Subcutaneous abdominal adipose tissue (tissue), 5 donors: ENCODE measurements around the gene DOCK9.
"Not testable (repeated sequence)": the region's sequence is repeated elsewhere in the genome, so short reads cannot be mapped to it uniquely, and the experiment has no call there.

Source experiments
- H3K27ac ChIP-seq: one replicate; pipeline ENCODE4 v1.7.0; 2013; ENCODE audit warnings: low read depth, mild to moderate bottlenecking, inconsistent platforms, low read length, moderate library complexity
- H3K27me3 ChIP-seq, 5 donors: one replicate each; pipeline ENCODE4 v1.7.0; 2013; ENCODE audit warnings: low read length in 5 of 5, inconsistent platforms in 1 of 5; ENCODE audit not compliant: control insufficient read depth in 5 of 5, insufficient read depth in 4 of 5
- H3K36me3 ChIP-seq, 5 donors: one replicate each; pipeline ENCODE4 v1.7.0; 2013; ENCODE audit warnings: low read length in 5 of 5; ENCODE audit not compliant: control insufficient read depth in 5 of 5, insufficient read depth in 5 of 5
- H3K4me1 ChIP-seq, 5 donors: one replicate each; pipeline ENCODE4 v1.7.0; 2013; ENCODE audit warnings: low read length in 5 of 5, mild to moderate bottlenecking in 3 of 5, moderate library complexity in 1 of 5; ENCODE audit not compliant: control insufficient read depth in 5 of 5, insufficient read depth in 5 of 5
- H3K4me3 ChIP-seq, 5 donors: one replicate each; pipeline ENCODE4 v1.7.0; 2013; ENCODE audit warnings: low read length in 5 of 5, low read depth in 1 of 5
- H3K9ac ChIP-seq, 5 donors: one replicate each; pipeline ENCODE4 v1.7.0; 2013; ENCODE audit warnings: low read length in 5 of 5, mild to moderate bottlenecking in 4 of 5, moderate library complexity in 3 of 5
- H3K9me3 ChIP-seq, 5 donors: one replicate each; pipeline ENCODE4 v1.7.0; 2013; ENCODE audit warnings: low read length in 5 of 5; ENCODE audit not compliant: control insufficient read depth in 5 of 5
- donor health status: healthy.
- donor health status: healthy.
- donor health status: healthy.
- donor health status: healthy.
- donor health status: healthy.

DOCK9 gene

GRCh38 chr13:98816406-98816805 is 161.5 kb downstream of the DOCK9 start:
- Histone ChIP-seq H3K27me3 (no peaks in the 10 kb centered on the region), H3K9ac (no peak overlapping the region), H3K36me3 (peaks cover 0 to 24% (median 16%) of the 10 kb centered on the region in 5 donors), H3K4me3 (no peak overlapping the region), H3K9me3 (no peaks in the 10 kb centered on the region), H3K4me1 (peaks cover 0 to 8% (median 1%) of the 10 kb centered on the region in 5 donors), H3K27ac (no peak overlapping the region)

DNA sequence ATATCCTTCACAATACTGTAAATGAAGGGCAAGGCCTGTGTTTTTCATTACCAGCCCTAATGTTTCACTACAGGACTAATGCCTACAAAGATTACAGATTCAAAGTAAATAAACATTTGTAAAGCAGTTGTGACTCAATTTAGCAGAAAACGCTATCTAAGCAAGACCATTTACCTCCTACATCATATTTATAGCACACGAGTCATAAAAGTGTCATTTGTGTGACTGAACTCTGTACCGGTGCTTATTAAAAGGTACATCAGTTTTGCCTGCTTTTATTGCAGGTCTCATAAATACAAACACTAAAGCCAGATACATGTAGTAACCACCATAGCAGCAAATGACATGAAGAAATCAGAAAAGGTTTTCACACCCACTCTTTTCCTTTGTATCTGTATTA is 163.9 kb downstream of the DOCK9 start:
- no peaks in the 10 kb centered on the region for H3K27me3 ChIP-seq
- H3K9ac ChIP-seq = no peak overlapping the region
- no peaks in the 10 kb centered on the region for H3K4me1 ChIP-seq
- no peaks in the 10 kb centered on the region for H3K9me3 ChIP-seq
- H3K4me3 ChIP-seq = no peak overlapping the region
- H3K27ac ChIP-seq = no peak overlapping the region
- H3K36me3 ChIP-seq = peaks cover 0 to 25% (median 16%) of the 10 kb centered on the region in 5 donors

DNA sequence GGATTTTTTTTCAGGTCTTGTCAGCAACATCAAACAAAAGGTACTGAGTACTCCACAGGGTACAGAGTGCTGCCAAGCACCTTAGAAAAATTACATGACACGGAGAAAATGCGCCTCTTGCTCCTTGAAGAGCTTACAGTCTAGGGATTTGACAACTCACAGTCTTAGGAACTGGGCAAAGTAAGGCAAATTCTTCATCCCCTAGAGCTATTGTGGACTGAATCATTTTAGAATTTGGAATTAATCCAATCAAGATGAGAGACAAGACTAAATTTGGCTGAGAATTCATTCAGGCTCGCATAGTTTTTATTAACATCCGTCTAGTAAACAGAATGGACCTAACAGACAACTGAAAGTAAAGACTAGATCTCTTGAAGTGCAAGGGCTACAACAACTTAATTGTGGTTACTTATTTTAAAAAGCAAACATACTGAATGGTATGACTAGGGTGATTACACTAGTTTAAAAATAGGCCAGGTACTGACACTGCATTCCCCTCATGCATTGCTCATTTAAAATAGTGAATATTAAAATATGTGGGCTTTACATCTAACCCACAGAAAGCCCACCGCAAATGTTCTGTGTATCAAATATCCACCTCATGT is 165.6 kb downstream of the DOCK9 start:
- H3K27ac ChIP-seq, H3K4me1 ChIP-seq, H3K9me3 ChIP-seq, H3K4me3 ChIP-seq, H3K27me3 ChIP-seq, H3K9ac ChIP-seq: not testable (repeated sequence)
- H3K36me3 ChIP-seq = peaks cover 0 to 29% (median 21%) of the 10 kb centered on the region in 5 donors

GRCh38 chr13:98810746-98811145 is 167.1 kb downstream of the DOCK9 start:
- no peak overlapping the region for H3K27ac ChIP-seq
- H3K9me3 ChIP-seq = no peaks in the 10 kb centered on the region
- no peaks in the 10 kb centered on the region for H3K27me3 ChIP-seq
- H3K9ac ChIP-seq = no peak overlapping the region
- H3K4me3 ChIP-seq = no peak overlapping the region
- H3K36me3 ChIP-seq = peaks cover 0 to 27% (median 21%) of the 10 kb centered on the region in 5 donors
- H3K4me1 ChIP-seq = no peaks in the 10 kb centered on the region

DNA sequence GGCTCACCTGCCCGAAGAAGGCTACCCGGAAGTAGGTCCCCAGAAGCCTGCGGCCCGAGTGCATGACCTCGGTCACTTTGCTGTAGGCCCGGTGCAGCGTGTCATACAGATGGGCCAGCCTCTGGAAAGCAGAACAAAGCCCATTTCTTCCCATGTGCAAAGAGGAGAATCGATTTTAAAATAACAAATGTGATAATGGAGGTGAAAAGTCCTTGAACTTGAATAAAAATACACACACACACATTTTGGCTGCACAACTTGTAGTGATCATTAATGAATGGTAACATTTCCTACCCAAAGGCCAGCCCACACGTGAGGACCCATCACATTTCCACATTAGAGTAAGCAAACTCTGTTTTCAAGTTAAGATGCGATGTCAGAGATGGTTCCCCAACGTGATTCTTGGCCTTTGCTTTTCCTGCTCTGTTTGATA is 168.5 kb downstream of the DOCK9 start:
- H3K36me3 ChIP-seq = peaks cover 0 to 35% (median 29%) of the 10 kb centered on the region in 5 donors
- no peak overlapping the region for H3K27ac ChIP-seq
- no peaks in the 10 kb centered on the region for H3K9me3 ChIP-seq
- H3K4me1 ChIP-seq = no peaks in the 10 kb centered on the region
- no peak overlapping the region for H3K4me3 ChIP-seq
- no peak overlapping the region for H3K9ac ChIP-seq
- no peaks in the 10 kb centered on the region for H3K27me3 ChIP-seq

- no peaks in the 10 kb centered on the region for H3K9me3 ChIP-seq
- no peak overlapping the region for H3K9ac ChIP-seq
- no peaks in the 10 kb centered on the region for H3K4me1 ChIP-seq
- no peaks in the 10 kb centered on the region for H3K27me3 ChIP-seq
- H3K36me3 ChIP-seq = peaks cover 0 to 44% (median 39%) of the 10 kb centered on the region in 5 donors
- H3K27ac ChIP-seq = no peak overlapping the region
- H3K4me3 ChIP-seq = no peak overlapping the region
These were observed 170.1 kb downstream of the DOCK9 start for GRCh38 chr13:98807774-98808173.

DNA sequence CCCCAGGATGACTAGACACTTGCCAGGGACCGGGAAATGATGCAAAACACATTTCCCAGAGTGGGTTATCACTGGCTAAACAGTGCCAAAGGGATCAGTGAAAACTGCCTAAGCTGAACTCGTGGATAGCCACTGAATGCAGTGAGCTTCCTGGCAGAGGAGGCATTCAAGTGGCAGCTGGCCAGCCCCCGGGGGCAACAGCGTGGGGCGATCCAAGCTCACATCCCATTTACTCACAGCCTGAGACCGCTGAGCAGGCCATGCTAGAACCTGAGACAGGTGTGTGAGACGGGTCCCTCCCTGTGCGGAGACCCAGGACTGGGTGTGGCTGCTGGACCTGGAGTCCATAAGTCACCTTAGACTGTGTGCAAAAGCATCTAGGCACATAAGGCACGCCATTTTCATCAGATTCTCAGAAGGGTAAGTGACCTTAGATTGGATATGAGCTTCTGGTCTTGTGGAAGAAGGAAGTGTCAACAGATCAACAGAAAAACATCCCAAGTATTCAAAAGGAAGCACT is 173.5 kb downstream of the DOCK9 start:
- H3K4me3 ChIP-seq = no peak overlapping the region
- H3K27me3 ChIP-seq = no peaks in the 10 kb centered on the region
- no peaks in the 10 kb centered on the region for H3K9me3 ChIP-seq
- H3K9ac ChIP-seq = no peak overlapping the region
- H3K36me3 ChIP-seq = peaks cover 0 to 54% (median 47%) of the 10 kb centered on the region in 5 donors
- no peak overlapping the region for H3K27ac ChIP-seq
- peaks cover 0 to 5% (median 0%) of the 10 kb centered on the region in 5 donors for H3K4me1 ChIP-seq

DNA sequence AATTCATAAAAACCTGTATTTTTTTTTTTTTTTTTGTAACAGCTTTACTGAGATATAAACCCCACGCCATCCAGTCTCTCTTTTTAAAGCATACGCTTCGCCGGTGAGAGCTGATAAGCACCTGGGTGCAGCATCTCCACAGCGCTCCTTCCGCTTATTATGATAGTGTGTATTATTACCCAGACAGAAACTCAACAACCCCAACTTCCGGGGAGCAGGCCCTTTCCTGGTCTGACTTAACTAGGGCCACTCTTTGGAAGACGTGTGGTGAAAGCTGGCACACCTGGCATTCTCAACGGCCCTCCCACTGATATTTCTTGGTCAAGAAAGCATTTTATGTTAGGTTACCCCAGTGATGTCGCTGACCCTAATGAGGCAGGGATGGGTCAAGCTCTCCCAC is 173.9 kb downstream of the DOCK9 start:
- Histone ChIP-seq H3K27me3 (no peaks in the 10 kb centered on the region), H3K9me3 (no peaks in the 10 kb centered on the region), H3K36me3 (peaks cover 0 to 51% (median 42%) of the 10 kb centered on the region in 5 donors), H3K4me1 (peaks cover 0 to 5% (median 0%) of the 10 kb centered on the region in 5 donors), H3K27ac (no peak overlapping the region), H3K4me3 (no peak overlapping the region), H3K9ac (no peak overlapping the region)

GRCh38 chr13:98803111-98803561 is 174.7 kb downstream of the DOCK9 start:
- Histone ChIP-seq H3K27me3 (no peaks in the 10 kb centered on the region), H3K27ac (no peak overlapping the region), H3K4me1 (peaks cover 0 to 5% (median 0%) of the 10 kb centered on the region in 5 donors), H3K9ac (no peak overlapping the region), H3K9me3 (no peaks in the 10 kb centered on the region), H3K4me3 (no peak overlapping the region), H3K36me3 (peaks cover 0 to 57% (median 44%) of the 10 kb centered on the region in 5 donors)

GRCh38 chr13:98802559-98802958 is 175.3 kb downstream of the DOCK9 start:
- no peaks in the 10 kb centered on the region for H3K27me3 ChIP-seq
- H3K27ac ChIP-seq = no peak overlapping the region
- H3K4me3 ChIP-seq = no peak overlapping the region
- H3K9ac ChIP-seq = no peak overlapping the region
- peaks cover 0 to 5% (median 0%) of the 10 kb centered on the region in 5 donors for H3K4me1 ChIP-seq
- H3K9me3 ChIP-seq = no peaks in the 10 kb centered on the region
- H3K36me3 ChIP-seq = peaks cover 0 to 60% (median 46%) of the 10 kb centered on the region in 5 donors
